ENCODE results near the gene ARSG.

Gene ARSG

DNA sequence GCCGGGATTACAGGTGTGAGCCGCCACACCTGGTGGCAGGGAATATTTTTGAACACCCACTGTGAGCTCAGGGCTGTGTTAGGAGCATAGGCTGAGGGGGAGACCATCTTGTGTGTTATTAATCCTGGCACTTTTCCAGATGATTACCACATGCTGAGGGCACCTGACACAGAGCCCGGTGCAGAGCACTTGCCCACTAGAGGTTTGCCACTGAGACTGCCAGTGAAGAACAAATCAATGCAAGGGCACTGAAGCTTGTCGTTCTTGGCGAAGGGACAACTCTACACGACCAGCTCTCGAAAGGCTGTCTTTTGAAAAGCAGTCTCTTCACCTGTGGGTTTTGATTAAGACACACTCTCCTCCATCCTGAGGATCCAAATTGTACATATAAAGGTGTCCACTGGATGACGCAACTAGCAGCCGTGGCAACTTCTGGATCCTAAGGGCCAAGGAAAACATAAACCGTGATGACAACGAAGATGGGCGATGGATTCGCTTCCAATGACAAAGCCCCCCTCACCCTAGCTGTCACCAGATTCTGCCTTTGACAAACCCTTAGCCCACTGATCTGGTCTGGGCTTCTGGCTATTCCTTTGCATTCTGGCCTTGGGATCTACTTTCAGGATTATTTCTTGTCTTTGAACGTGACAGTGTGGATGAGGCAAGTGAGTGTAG is 137.3 kb downstream of the ARSG start:
- H3K9me2 ChIP-seq (replicated peaks; ENCODE audit: control insufficient read depth, low read length) = no peaks in the 10 kb centered on the region
- no peak overlapping the region for H3K4me2 ChIP-seq (ENCODE audit: low read length)
- no peaks in the 10 kb centered on the region for H3K36me3 ChIP-seq (ENCODE audit: control insufficient read depth, low read length)
- no peak overlapping the region for H3K4me3 ChIP-seq (ENCODE audit: low read length)
- no peaks in the 10 kb centered on the region for H4K20me1 ChIP-seq (ENCODE audit: control insufficient read depth, insufficient read depth, low read depth, low read length)
- H3K27me3 ChIP-seq (ENCODE audit: control insufficient read depth, low read length) = no peaks in the 10 kb centered on the region
- H3K79me2 ChIP-seq (ENCODE audit: control insufficient read depth, low read length) = no peaks in the 10 kb centered on the region
- no peak overlapping the region for H3K27ac ChIP-seq (ENCODE audit: low read depth, low read length)
- no peak for TF ChIP-seq EZH2phosphoT487 (IDR thresholded peaks at IDR 0.05; ENCODE audit: borderline replicate concordance, low read length)
- TF ChIP-seq, protein P1, sequence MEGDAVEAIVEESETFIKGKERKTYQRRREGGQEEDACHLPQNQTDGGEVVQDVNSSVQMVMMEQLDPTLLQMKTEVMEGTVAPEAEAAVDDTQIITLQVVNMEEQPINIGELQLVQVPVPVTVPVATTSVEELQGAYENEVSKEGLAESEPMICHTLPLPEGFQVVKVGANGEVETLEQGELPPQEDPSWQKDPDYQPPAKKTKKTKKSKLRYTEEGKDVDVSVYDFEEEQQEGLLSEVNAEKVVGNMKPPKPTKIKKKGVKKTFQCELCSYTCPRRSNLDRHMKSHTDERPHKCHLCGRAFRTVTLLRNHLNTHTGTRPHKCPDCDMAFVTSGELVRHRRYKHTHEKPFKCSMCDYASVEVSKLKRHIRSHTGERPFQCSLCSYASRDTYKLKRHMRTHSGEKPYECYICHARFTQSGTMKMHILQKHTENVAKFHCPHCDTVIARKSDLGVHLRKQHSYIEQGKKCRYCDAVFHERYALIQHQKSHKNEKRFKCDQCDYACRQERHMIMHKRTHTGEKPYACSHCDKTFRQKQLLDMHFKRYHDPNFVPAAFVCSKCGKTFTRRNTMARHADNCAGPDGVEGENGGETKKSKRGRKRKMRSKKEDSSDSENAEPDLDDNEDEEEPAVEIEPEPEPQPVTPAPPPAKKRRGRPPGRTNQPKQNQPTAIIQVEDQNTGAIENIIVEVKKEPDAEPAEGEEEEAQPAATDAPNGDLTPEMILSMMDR (IDR thresholded peaks at IDR 0.05; ENCODE audit: low read depth, low read length, poor library complexity, severe bottlenecking) = no peak
- peaks cover 5% of the 10 kb centered on the region; the same call in 1 of the 2 replicates for H3K4me1 ChIP-seq (ENCODE audit: control insufficient read depth, low read length)
- no peaks in the 10 kb centered on the region for H3F3A ChIP-seq (ENCODE audit: control insufficient read depth, insufficient read depth)
- no peaks in the 10 kb centered on the region for H3K9me3 ChIP-seq (ENCODE audit: control insufficient read depth, insufficient read depth, low read length)

DNA sequence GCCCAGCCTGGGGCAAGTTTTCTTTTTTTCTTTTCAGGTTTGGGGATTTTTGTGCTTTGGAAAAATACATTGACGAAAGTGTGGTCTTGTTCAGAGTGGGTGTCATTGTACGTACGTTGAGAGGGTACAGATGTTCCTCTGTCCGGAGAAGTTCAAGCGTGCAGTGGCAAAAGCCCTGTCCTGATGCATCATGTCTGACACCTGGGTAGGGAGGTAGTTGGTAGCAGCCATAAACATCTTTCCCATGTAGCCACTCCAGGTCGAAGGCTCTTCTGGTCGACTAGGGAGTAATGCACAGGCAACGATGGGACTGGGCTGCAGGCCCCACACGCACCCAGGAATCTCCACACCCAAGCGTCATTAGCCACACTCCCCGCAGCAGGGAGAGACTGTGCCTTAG is 138.6 kb downstream of the ARSG start:
- no peaks in the 10 kb centered on the region for H3K27me3 ChIP-seq (ENCODE audit: control insufficient read depth, low read length)
- H3K36me3 ChIP-seq (ENCODE audit: control insufficient read depth, low read length) = no peaks in the 10 kb centered on the region
- no peaks in the 10 kb centered on the region for H3K9me2 ChIP-seq (replicated peaks; ENCODE audit: control insufficient read depth, low read length)
- no peak overlapping the region for H3K27ac ChIP-seq (ENCODE audit: low read depth, low read length)
- H3K79me2 ChIP-seq (ENCODE audit: control insufficient read depth, low read length) = no peaks in the 10 kb centered on the region
- peaks cover 5% of the 10 kb centered on the region; the same call in 1 of the 2 replicates for H3K4me1 ChIP-seq (ENCODE audit: control insufficient read depth, low read length)
- H4K20me1 ChIP-seq (ENCODE audit: control insufficient read depth, insufficient read depth, low read depth, low read length) = no peaks in the 10 kb centered on the region
- H3K4me2 ChIP-seq (ENCODE audit: low read length) = no peak overlapping the region
- no peaks in the 10 kb centered on the region for H3K9me3 ChIP-seq (ENCODE audit: control insufficient read depth, insufficient read depth, low read length)
- no peak overlapping the region for H3K4me3 ChIP-seq (ENCODE audit: low read length)
- TF ChIP-seq, protein P1 (IDR thresholded peaks at IDR 0.05; ENCODE audit: low read depth, low read length, poor library complexity, severe bottlenecking) = no peak
- no peak for TF ChIP-seq EZH2phosphoT487 (IDR thresholded peaks at IDR 0.05; ENCODE audit: borderline replicate concordance, low read length)
- no peaks in the 10 kb centered on the region for H3F3A ChIP-seq (ENCODE audit: control insufficient read depth, insufficient read depth)

DNA sequence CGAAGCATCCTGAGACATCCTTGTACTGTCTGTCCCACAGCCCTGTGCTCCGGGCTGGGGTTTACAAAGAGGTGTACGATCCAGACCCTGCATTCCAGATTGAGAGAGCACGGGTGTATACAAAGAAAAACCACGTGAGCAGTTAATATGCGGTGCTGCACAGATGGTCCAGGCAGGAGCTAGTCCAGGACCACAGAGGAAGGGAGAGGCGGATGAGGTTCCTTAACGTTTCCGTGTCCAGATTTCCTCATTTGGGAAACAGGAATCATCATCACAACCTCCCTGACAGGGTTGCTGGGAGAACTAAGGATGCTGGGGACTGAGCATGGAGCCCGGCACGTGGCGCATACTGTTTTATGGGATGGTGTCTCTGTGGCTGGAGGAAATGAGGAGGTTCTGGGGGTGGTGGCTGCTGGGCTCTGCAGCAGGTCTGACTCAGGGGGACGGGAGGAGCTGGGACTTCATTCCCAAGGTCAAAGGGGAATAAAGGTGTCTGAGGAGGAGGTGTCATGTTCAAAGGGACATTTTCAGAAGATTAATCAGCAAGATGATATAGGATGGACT is 139.8 kb downstream of the ARSG start:
- Histone ChIP-seq H3K4me2 (ENCODE audit: low read length) (no peak overlapping the region), H3F3A (ENCODE audit: control insufficient read depth, insufficient read depth) (no peaks in the 10 kb centered on the region), H3K27ac (ENCODE audit: low read depth, low read length) (no peak overlapping the region), H3K36me3 (ENCODE audit: control insufficient read depth, low read length) (no peaks in the 10 kb centered on the region), H3K9me3 (ENCODE audit: control insufficient read depth, insufficient read depth, low read length) (no peaks in the 10 kb centered on the region), H3K9me2 (replicated peaks; ENCODE audit: control insufficient read depth, low read length) (no peaks in the 10 kb centered on the region), H4K20me1 (ENCODE audit: control insufficient read depth, insufficient read depth, low read depth, low read length) (no peaks in the 10 kb centered on the region), H3K4me3 (ENCODE audit: low read length) (no peak overlapping the region), H3K79me2 (ENCODE audit: control insufficient read depth, low read length) (no peaks in the 10 kb centered on the region), H3K27me3 (ENCODE audit: control insufficient read depth, low read length) (no peaks in the 10 kb centered on the region), H3K4me1 (ENCODE audit: control insufficient read depth, low read length) (peaks cover 9% of the 10 kb centered on the region)
- no peak for TF ChIP-seq EZH2phosphoT487 (IDR thresholded peaks at IDR 0.05; ENCODE audit: borderline replicate concordance, low read length)
- TF ChIP-seq, protein P1 (IDR thresholded peaks at IDR 0.05; ENCODE audit: low read depth, low read length, poor library complexity, severe bottlenecking) = no peak
